GM21529 (cell line): Measurements from ENCODE around the gene NRGN.
A peak's percentile ranks its signal among the peaks of the same experiment; 100 is the strongest.
"Not testable (repeated sequence)": the region's sequence is repeated elsewhere in the genome, so short reads cannot be mapped to it uniquely, and the experiment has no call there.

Source experiments
- ATAC-seq: cut with Tn5 transposase; IDR thresholded peaks from one replicate; pipeline ENCODE4 v1.9.1; 2021; ENCODE audit not compliant: unreplicated experiment

The NRGN gene

GRCh38 chr11:124756033-124756752 is 16.5 kb downstream of the NRGN start:
- no peak for ATAC-seq

- no peak for ATAC-seq
Observed at GRCh38 chr11:124756753-124757227, 17.0 kb downstream of the NRGN start.

- no peak for ATAC-seq
Observed at GRCh38 chr11:124757320-124757719, 17.6 kb downstream of the NRGN start.

- peak; percentile 57 for ATAC-seq
Observed at GRCh38 chr11:124758355-124759265, 18.9 kb downstream of the NRGN start.

- ATAC-seq: no peak
Observed at GRCh38 chr11:124759266-124760204, 19.8 kb downstream of the NRGN start.

- no peak for ATAC-seq
Observed at GRCh38 chr11:124760205-124760652, 20.5 kb downstream of the NRGN start.

- ATAC-seq: no peak
Observed at GRCh38 chr11:124760806-124761205, 21.1 kb downstream of the NRGN start.

GRCh38 chr11:124761301-124762104 is 21.8 kb downstream of the NRGN start:
- peak; percentile 4 for ATAC-seq

GRCh38 chr11:124762105-124762623 is 22.4 kb downstream of the NRGN start, which contains the start of gene ESAM:
TSS of gene ESAM (minus strand) at chr11:124762290. CDS start at chr11:124762154, 136 bp downstream.
- peak; percentile 64 for ATAC-seq

- peak; percentile 18 for ATAC-seq
Observed at GRCh38 chr11:124762624-124763155, 22.9 kb downstream of the NRGN start.

GRCh38 chr11:124763156-124763947 is 23.6 kb downstream of the NRGN start:
- peak; percentile 28 for ATAC-seq

GRCh38 chr11:124766156-124766555 is 26.4 kb downstream of the NRGN start:
- ATAC-seq: no peak

- no peak for ATAC-seq
Observed at GRCh38 chr11:124768914-124769313, 29.2 kb downstream of the NRGN start.

- no peak for ATAC-seq
Observed at GRCh38 chr11:124769806-124770774, 30.3 kb downstream of the NRGN start.

- not testable (repeated sequence) for ATAC-seq
Observed at GRCh38 chr11:124770959-124771358, 31.2 kb downstream of the NRGN start.

- no peak for ATAC-seq
Observed at GRCh38 chr11:124776865-124777645, 37.3 kb downstream of the NRGN start.

GRCh38 chr11:124778281-124778680 is 38.5 kb downstream of the NRGN start:
- no peak for ATAC-seq
